H1 (cell line): Measurements from ENCODE around the gene TC2N. TPM values are rescaled to one million over a fixed set of nuclear protein-coding genes. Genes with fewer than 3 reads are reported as not detected.

ENCODE experiments used
- CTCF ChIA-PET: fragments of 300-600 bp; sonication (Branson Sonifier 250); formaldehyde crosslinking; loops from one replicate; lab custom pipeline; 2021; ENCODE audit not compliant: partially characterized antibody; lab: Charles Lee
- POLR2A ChIA-PET: fragments of 300-600 bp; sonication (Branson Sonifier 250); formaldehyde crosslinking; loops from one replicate; lab custom pipeline; 2021; ENCODE audit warnings: inconsistent platforms; ENCODE audit not compliant: partially characterized antibody; lab: Charles Lee
- DNase-seq, 2 experiments: peaks; one replicate each; pipeline versions ENCODE4 v3.0.0 to v3.0.0-alpha.2; 2010 to 2022; ENCODE audit warnings: low spot score in 2 of 2, low read depth in 1 of 2, mixed read lengths in 1 of 2
- FAIRE-seq: peaks from 2 replicates; lab custom pipeline; 2011; peaks lifted over from hg19 to GRCh38; lab: Jason Lieb, UNC
- H2AFZ ChIP-seq: 2 replicates; pipeline ENCODE4 v1.8.1; 2012; ENCODE audit warnings: low read length, inconsistent platforms
- H2AK5ac ChIP-seq: 2 replicates; pipeline ENCODE4 v1.6.1; 2013; ENCODE audit warnings: low read depth, low read length
- H2BK120ac ChIP-seq: replicated peaks from 2 replicates; pipeline ENCODE3; 2013; ENCODE audit warnings: low read depth, low read length, inconsistent platforms
- H2BK12ac ChIP-seq: 2 replicates; pipeline ENCODE4 v1.6.1; 2013; ENCODE audit warnings: low read depth, low read length
- H2BK15ac ChIP-seq: 2 replicates; pipeline ENCODE4 v1.6.1; 2013; ENCODE audit warnings: low read length
- H2BK20ac ChIP-seq: 2 replicates; pipeline ENCODE4 v1.6.1; 2013; ENCODE audit warnings: low read length
- H2BK5ac ChIP-seq: 2 replicates; pipeline ENCODE4 v1.6.1; 2013; ENCODE audit warnings: low read depth, low read length
- H3K14ac ChIP-seq: 2 replicates; pipeline ENCODE4 v1.6.1; 2013; ENCODE audit warnings: inconsistent platforms; ENCODE audit not compliant: insufficient read length
- H3K18ac ChIP-seq: 2 replicates; pipeline ENCODE4 v1.6.1; 2013; ENCODE audit warnings: low read length; ENCODE audit errors: extremely low read depth
- H3K23ac ChIP-seq: 2 replicates; pipeline ENCODE4 v1.6.1; 2013; ENCODE audit warnings: inconsistent platforms; ENCODE audit not compliant: insufficient read length
- H3K23me2 ChIP-seq: 2 replicates; pipeline ENCODE4 v1.6.1; 2013; ENCODE audit warnings: low read depth, low read length
- H3K27ac ChIP-seq: 2 replicates; pipeline ENCODE4 v1.6.1; 2011; ENCODE audit warnings: low read depth, low read length, inconsistent platforms
- H3K27me3 ChIP-seq, 4 experiments: replicated peaks in 1 of 4; 1 replicate in 1 of 4; 2 replicates in 3 of 4; pipeline versions ENCODE4 v1.6.1 to v1.8.1; 2011 to 2013; ENCODE audit warnings: low read length in 3 of 4, mild to moderate bottlenecking in 3 of 4, inconsistent platforms in 2 of 4, mixed read lengths in 2 of 4, moderate library complexity in 1 of 4; ENCODE audit not compliant: control insufficient read depth in 3 of 4, insufficient read depth in 3 of 4; ENCODE audit errors: extremely low read depth in 1 of 4
- H3K36me3 ChIP-seq, 4 experiments: 2 replicates each; pipeline versions ENCODE4 v1.6.1 to v1.8.1; 2011 to 2013; ENCODE audit warnings: mild to moderate bottlenecking in 4 of 4, low read length in 3 of 4, moderate library complexity in 2 of 4, control low read depth in 1 of 4, inconsistent platforms in 1 of 4; ENCODE audit not compliant: insufficient read depth in 4 of 4, control insufficient read depth in 2 of 4
- H3K4ac ChIP-seq: replicated peaks from 2 replicates; pipeline ENCODE3; 2013; ENCODE audit warnings: low read length, low read depth, mixed read lengths, inconsistent platforms; ENCODE audit not compliant: insufficient read length
- H3K4me1 ChIP-seq, 4 experiments: replicated peaks in 1 of 4; 1 replicate in 1 of 4; 2 replicates in 3 of 4; pipeline versions ENCODE4 v1.6.1 to v1.8.1; 2011 to 2013; ENCODE audit warnings: low read length in 3 of 4, inconsistent platforms in 2 of 4, mixed read lengths in 1 of 4; ENCODE audit not compliant: insufficient read depth in 4 of 4, control insufficient read depth in 3 of 4
- H3K4me2 ChIP-seq, 2 experiments: 2 replicates each; pipeline versions ENCODE4 v1.6.1 to v1.8.1; 2011 to 2013; ENCODE audit warnings: low read depth in 2 of 2, low read length in 2 of 2, control low read depth in 1 of 2, inconsistent platforms in 1 of 2, mild to moderate bottlenecking in 1 of 2; ENCODE audit not compliant: insufficient read depth in 1 of 2
- H3K4me3 ChIP-seq, 4 experiments: fragments of 200-600, 300-600 bp in 1 of 4; sonication (generic), shearing (Covaris generic), sonication (Bioruptor Twin) in 1 of 4; 2 replicates each; pipeline versions ENCODE4 v1.5.1 to v1.8.1; 2011 to 2016; ENCODE audit warnings: low read length in 4 of 4, low read depth in 3 of 4, control low read depth in 2 of 4, inconsistent platforms in 2 of 4, mild to moderate bottlenecking in 2 of 4, mixed read lengths in 1 of 4, moderate library complexity in 1 of 4; ENCODE audit not compliant: insufficient read depth in 2 of 4; ENCODE audit errors: extremely low read depth in 1 of 4
- H3K56ac ChIP-seq: replicated peaks from 2 replicates; pipeline ENCODE3; 2013; ENCODE audit warnings: low read depth, mild to moderate bottlenecking, mixed read lengths, low read length, inconsistent platforms; ENCODE audit not compliant: insufficient read length
- H3K79me1 ChIP-seq: 2 replicates; pipeline ENCODE4 v1.6.1; 2013; ENCODE audit warnings: low read depth, low read length, control low read depth
- H3K79me2 ChIP-seq, 2 experiments: 2 replicates each; pipeline versions ENCODE4 v1.6.1 to v1.8.1; 2012 to 2013; ENCODE audit warnings: low read length in 2 of 2, mild to moderate bottlenecking in 2 of 2, inconsistent platforms in 1 of 2; ENCODE audit not compliant: insufficient read depth in 2 of 2, control insufficient read depth in 1 of 2
- H3K9ac ChIP-seq, 4 experiments: replicated peaks in 1 of 4; 1 replicate in 1 of 4; 2 replicates in 3 of 4; pipeline versions ENCODE4 v1.6.1 to v1.8.1; 2011 to 2013; ENCODE audit warnings: low read depth in 3 of 4, low read length in 3 of 4, control low read depth in 2 of 4, mild to moderate bottlenecking in 2 of 4, moderate library complexity in 2 of 4, inconsistent platforms in 1 of 4; ENCODE audit errors: extremely low read depth in 1 of 4
- H3K9me3 ChIP-seq, 2 experiments: 2 replicates each; pipeline versions ENCODE4 v1.6.1 to v1.8.1; 2012 to 2013; ENCODE audit warnings: mild to moderate bottlenecking in 2 of 2, moderate library complexity in 2 of 2, control low read depth in 1 of 2, inconsistent platforms in 1 of 2, low read depth in 1 of 2, low read length in 1 of 2, mixed read lengths in 1 of 2; ENCODE audit not compliant: insufficient read depth in 2 of 2
- H4K20me1 ChIP-seq, 2 experiments: replicated peaks in 1 of 2; 2 replicates each; pipeline versions ENCODE3 to v1.8.1; 2011 to 2013; ENCODE audit warnings: inconsistent platforms in 2 of 2, low read length in 2 of 2, mild to moderate bottlenecking in 1 of 2; ENCODE audit not compliant: insufficient read depth in 2 of 2, control insufficient read depth in 1 of 2
- H4K5ac ChIP-seq: 2 replicates; pipeline ENCODE4 v1.6.1; 2013; ENCODE audit warnings: low read length, low read depth, mixed read lengths, inconsistent platforms; ENCODE audit not compliant: insufficient read length
- H4K8ac ChIP-seq: 2 replicates; pipeline ENCODE4 v1.8.0; 2013; ENCODE audit warnings: mild to moderate bottlenecking, moderate library complexity, low read length, inconsistent platforms; ENCODE audit not compliant: insufficient read depth; ENCODE audit errors: extremely low read depth
- H4K91ac ChIP-seq: replicated peaks from 2 replicates; pipeline ENCODE3; 2013; ENCODE audit warnings: low read length, mixed read lengths, inconsistent platforms; ENCODE audit not compliant: insufficient read length
- CBX5 ChIP-seq: fragments of 300-800, 300-1000 bp; sonication (generic); IDR thresholded peaks from 2 replicates; pipeline ENCODE4 v1.7.1; 2016; ENCODE audit warnings: antibody characterized with exemption, low read length, low read depth
- CEBPB ChIP-seq: IDR thresholded peaks from 2 replicates; pipeline ENCODE4 v1.6.1; 2012; ENCODE audit warnings: low read depth, low read length
- CHD1 ChIP-seq: IDR thresholded peaks from 2 replicates; pipeline ENCODE4 v1.6.1; 2012; ENCODE audit warnings: low read depth, low read length, improper control_type of control experiment
- CREB1 ChIP-seq: IDR thresholded peaks from 2 replicates; pipeline ENCODE4 v1.6.1; 2012; ENCODE audit warnings: inconsistent platforms
- EP300 ChIP-seq, 2 experiments: IDR thresholded peaks; 1 replicate in 1 of 2; 2 replicates in 1 of 2; pipeline ENCODE4 v1.6.1; 2011 to 2012; ENCODE audit warnings: low read depth in 2 of 2, low read length in 2 of 2, mild to moderate bottlenecking in 2 of 2, borderline replicate concordance in 1 of 2, inconsistent platforms in 1 of 2, moderate library complexity in 1 of 2
- JUND ChIP-seq: IDR thresholded peaks from 2 replicates; pipeline ENCODE4 v1.6.1; 2011; ENCODE audit warnings: mild to moderate bottlenecking, improper control_type of control experiment, low read length
- MAFK ChIP-seq: IDR thresholded peaks from 2 replicates; pipeline ENCODE4 v1.6.1; 2012; ENCODE audit warnings: low read depth, mild to moderate bottlenecking, improper control_type of control experiment, low read length
- NANOG ChIP-seq: IDR thresholded peaks from 2 replicates; pipeline ENCODE4 v1.6.1; 2011; ENCODE audit warnings: low read length, low read depth, mild to moderate bottlenecking, inconsistent platforms; ENCODE audit not compliant: insufficient read depth, poor library complexity, severe bottlenecking
- RAD21 ChIP-seq, 2 experiments: IDR thresholded peaks in 1 of 2; conservative IDR thresholded peaks in 1 of 2; 2 replicates each; pipeline ENCODE4 v1.6.1; 2011; ENCODE audit warnings: low read depth in 2 of 2, low read length in 2 of 2, improper control_type of control experiment in 1 of 2, inconsistent platforms in 1 of 2, mild to moderate bottlenecking in 1 of 2, moderate library complexity in 1 of 2
- RXRA ChIP-seq: IDR thresholded peaks from 2 replicates; pipeline ENCODE4 v1.6.1; 2011; ENCODE audit warnings: low read depth, mild to moderate bottlenecking, low read length, moderate library complexity; ENCODE audit not compliant: insufficient read depth
- SP2 ChIP-seq: IDR thresholded peaks from 2 replicates; pipeline ENCODE4 v1.6.1; 2012; ENCODE audit warnings: mild to moderate bottlenecking, low read length, inconsistent platforms
- SUZ12 ChIP-seq: fragments of 200-600 bp; sonication (generic); IDR thresholded peaks from 2 replicates; pipeline ENCODE4 v1.6.1; 2012; ENCODE audit warnings: mild to moderate bottlenecking, inconsistent platforms, low read length, moderate library complexity, mixed read lengths
- TAF7 ChIP-seq: optimal IDR thresholded peaks from 2 replicates; pipeline ENCODE3; 2011; ENCODE audit warnings: low read depth, mild to moderate bottlenecking, inconsistent platforms, low read length, moderate library complexity, borderline replicate concordance
- TBP ChIP-seq: IDR thresholded peaks from 2 replicates; pipeline ENCODE4 v1.6.1; 2011; ENCODE audit warnings: low read depth, low read length, improper control_type of control experiment
- WGBS, 2 experiments: shearing (Covaris generic) in 1 of 2; methylation state at CpG; one replicate each; pipeline versions ENCODE4 v1.1.6 to v1.1.7; 2013 to 2015; ENCODE audit warnings: low lambda C conversion rate in 2 of 2, mixed read lengths in 2 of 2, inconsistent platforms in 1 of 2, low coverage in 1 of 2, missing lambda C conversion rate in 1 of 2; ENCODE audit not compliant: insufficient replicate concordance in 2 of 2, insufficient coverage in 1 of 2, insufficient read length in 1 of 2; ENCODE audit errors: extremely low coverage in 1 of 2, missing lambda C conversion rate in 1 of 2; 5-methylcytosine and 5-hydroxymethylcytosine counted together
- polyA plus RNA-seq, 7 experiments: library from polyadenylated mRNA; depleted of rRNA in 3 of 7; stranded (reverse) in 5 of 7; unstranded in 2 of 7; fragments of >200 nt in 5 of 7; fragments of 200-250 nt in 2 of 7; gene quantifications; 1 replicate in 5 of 7; 2 replicates in 1 of 7; 4 replicates in 1 of 7; pipeline versions ENCODE4 v1.2.1 to v1.2.3, GENCODE V29; 2011 to 2013; ENCODE audit warnings: missing spikeins in 2 of 7, mixed read lengths in 2 of 7
- total RNA-seq: library from RNA; stranded (reverse); fragmentation: NEBNext Ultra II Directional; extraction: Animal tissue kit (Norgen Biotek cat#: 25700); gene quantifications from 2 replicates; pipeline ENCODE4 v1.2.1, GENCODE V29; 2021

Gene TC2N
- total and polyA plus RNA-seq, 2 of the 8 experiments (the other 6 are each of a cell fraction or from before 2014, with no cell fraction given) = 9.7 to 36.2 TPM

GRCh38 chr14:91745344-91745743, 122.0 kb downstream of the TC2N start:
- no peak for FAIRE-seq
- Histone ChIP-seq H3K79me2 (no peaks in the 10 kb centered on the region), H3K23me2 (no peaks in the 10 kb centered on the region), H3K4ac (no peak overlapping the region), H2BK5ac (no peak overlapping the region), H2AK5ac (no peak overlapping the region), H3K27me3 (no peaks in the 10 kb centered on the region), H3K9ac (no peak overlapping the region), H3K4me1 (no peaks in the 10 kb centered on the region), H2BK12ac (no peak overlapping the region), H3K4me2 (no peak overlapping the region), H3K14ac (no peak overlapping the region), H2AFZ (no peak overlapping the region), H4K5ac (no peak overlapping the region), H3K9me3 (0 out of 4 replicates have a peak, but pooled peaks cover 0 to 2% of the 10 kb centered on the region in 2 experiments), H4K8ac (no peak overlapping the region), H3K27ac (no peak overlapping the region), H3K79me1 (no peaks in the 10 kb centered on the region), H3K23ac (no peak overlapping the region), H3K4me3 (no peak overlapping the region), H4K20me1 (no peaks in the 10 kb centered on the region), H3K56ac (no peak overlapping the region), H2BK15ac (no peak overlapping the region), H3K36me3 (no peaks in the 10 kb centered on the region), H2BK20ac (no peak overlapping the region), H3K18ac (no peak overlapping the region), H4K91ac (no peak overlapping the region), H2BK120ac (no peak overlapping the region)
- ChIA-PET POLR2A (no interaction called here), CTCF (interaction anchor here (1.5 kb wide), 1 partner anchor 15 kb away, joined by 3 read pairs; no protein-coding TSS in a partner anchor)
- no peak for DNase-seq
- WGBS, 2 experiments = 100% methylated on average over 1 of the region's 1 CpG; no CpG with 5 or more reads in 1 of the 2 experiments
- TF ChIP-seq CREB1 (no peak), RXRA (no peak), EP300 (IDR thresholded peaks at IDR 0.05; ENCODE audit: borderline replicate concordance in 1 of 2, low read depth in 2 of 2, low read length in 2 of 2) (no peak), JUND (no peak), CHD1 (no peak), SUZ12 (no peak), CEBPB (no peak), NANOG (no peak), RAD21 (IDR thresholded peaks at IDR 0.05 in 1 of 2, conservative IDR thresholded peaks at IDR 0.05 in 1 of 2; ENCODE audit: low read depth in 2 of 2, low read length in 2 of 2) (no peak), MAFK (no peak), SP2 (no peak), CBX5 (no peak), TAF7 (no peak), TBP (no peak)
